DLD1 (cell line): ENCODE data around the gene SDHAF2.
"Not testable (repeated sequence)": the region's sequence is repeated elsewhere in the genome, so short reads cannot be mapped to it uniquely, and the experiment has no call there.

ENCODE experiments used
- in situ Hi-C: cut with HindIII; loops from 2 replicates; pipeline ENCODE4 v1.10.0; 2017; ENCODE audit warnings: low sequenced_read_pairs

SDHAF2 gene

DNA sequence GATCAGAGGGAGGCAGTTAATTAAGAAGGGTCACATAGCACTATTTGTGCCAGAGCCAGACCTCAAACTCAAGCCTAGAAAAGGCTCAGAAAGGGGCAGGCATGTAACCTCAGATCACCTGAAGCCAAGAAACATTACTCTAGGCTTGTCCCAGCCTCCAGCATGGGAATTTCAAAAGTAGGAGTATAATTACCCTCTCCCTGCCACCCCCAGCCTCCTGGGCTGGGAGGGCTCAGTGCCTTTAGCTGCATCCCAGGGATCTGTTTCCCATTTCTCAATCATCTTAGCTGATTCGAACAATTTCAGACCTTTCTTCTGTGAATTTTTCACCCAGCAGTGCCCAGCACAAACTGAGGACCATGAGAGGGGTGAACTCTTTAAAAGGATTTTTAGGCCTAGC lies 45.5 kb downstream of the SDHAF2 start:
- in situ Hi-C loops, result no loop called here

DNA sequence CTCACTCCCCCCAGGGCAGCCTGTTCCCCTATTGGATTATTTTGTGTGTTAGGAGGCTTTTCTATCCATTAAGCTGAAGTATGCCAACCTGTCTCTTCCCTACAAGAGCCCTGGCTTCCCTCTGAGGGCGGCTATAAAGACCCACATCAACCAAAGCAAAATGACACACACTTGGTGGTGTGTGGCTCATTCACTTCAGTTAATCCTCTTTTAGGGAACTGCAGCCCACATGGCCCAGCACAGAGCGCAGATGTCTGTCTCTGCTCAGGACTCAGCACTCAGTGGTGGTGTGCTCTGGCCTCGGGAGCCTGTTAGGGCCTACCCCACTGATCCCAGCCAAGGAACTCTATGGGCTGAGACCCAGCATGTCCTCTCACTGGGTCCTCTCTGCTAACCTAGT lies 46.4 kb downstream of the SDHAF2 start:
- in situ Hi-C loops, result no loop called here

DNA sequence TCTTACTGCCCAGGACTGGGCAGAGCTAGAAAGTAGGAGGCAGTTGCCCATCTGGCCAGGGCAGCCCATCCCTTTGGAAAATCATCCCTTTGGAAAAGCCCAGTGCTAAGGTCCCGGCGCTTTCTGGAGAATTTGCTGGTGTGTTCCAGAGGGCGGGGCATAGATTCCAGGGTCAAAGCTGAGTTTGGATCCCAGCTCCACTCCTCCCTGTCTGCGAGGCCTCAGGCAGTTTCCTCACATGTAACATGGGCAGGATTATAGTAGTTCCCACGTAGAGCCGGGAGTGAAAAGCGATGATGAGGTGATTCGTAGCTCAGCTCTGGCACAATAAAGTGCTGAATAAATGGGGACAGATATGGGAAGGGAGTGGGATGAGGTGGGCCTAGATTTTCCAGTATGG lies 47.2 kb downstream of the SDHAF2 start:
- in situ Hi-C loops, result no loop called here

DNA sequence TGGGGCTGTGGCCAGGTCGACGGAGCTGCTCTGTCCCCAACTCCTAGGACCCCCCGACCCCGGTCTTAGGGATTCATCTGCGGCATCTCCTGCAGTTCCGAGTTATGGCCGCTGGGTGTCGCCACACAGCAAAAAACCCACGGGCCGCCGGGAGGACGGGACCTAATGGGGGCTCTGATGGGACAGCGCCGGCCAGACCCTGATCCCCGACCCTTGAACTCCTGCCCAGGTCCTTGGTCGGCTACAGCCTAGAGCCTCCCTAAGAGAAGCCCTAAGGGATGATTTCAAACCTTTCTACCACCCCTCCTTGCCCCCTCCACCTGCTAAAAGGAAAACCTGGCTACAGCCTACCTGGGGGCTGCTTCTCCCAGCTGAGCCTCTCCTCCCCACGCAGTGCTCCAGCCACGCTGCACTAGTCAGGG lies 47.8 kb downstream of the SDHAF2 start:
- in situ Hi-C loops, result no loop called here

DNA sequence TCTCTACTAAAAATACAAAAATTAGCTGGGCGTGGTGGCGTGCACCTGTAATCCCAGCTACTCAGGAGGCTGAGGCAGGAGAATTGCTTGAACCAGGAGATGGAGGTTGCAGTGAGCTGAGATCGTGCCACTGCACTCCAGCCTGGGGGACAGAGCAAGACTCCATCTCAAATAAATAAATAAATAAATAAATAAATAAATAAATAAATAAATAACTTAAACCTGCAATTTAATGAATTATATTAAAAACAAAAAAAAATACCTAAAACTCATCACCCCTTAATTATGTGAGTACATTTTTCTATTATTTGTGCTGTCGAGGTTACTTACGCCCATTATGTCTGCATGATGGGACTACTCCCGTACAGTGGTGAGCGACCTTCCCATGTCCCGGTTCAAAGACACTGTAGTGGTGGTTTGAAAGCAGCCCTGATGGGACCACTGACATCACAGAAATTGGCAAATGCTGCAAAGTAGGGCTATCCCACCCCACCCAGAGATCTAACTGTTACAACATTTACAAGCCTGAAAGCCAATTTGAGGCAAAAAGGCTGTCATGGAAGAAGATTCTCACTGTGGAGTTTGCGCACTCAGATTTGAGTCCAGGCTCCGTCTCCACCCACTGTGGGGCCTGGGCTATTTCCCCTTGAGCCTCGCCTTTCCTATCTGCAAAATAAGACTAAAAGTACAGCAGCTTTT lies 49.6 kb downstream of the SDHAF2 start:
- in situ Hi-C loops, result not testable (repeated sequence)

DNA sequence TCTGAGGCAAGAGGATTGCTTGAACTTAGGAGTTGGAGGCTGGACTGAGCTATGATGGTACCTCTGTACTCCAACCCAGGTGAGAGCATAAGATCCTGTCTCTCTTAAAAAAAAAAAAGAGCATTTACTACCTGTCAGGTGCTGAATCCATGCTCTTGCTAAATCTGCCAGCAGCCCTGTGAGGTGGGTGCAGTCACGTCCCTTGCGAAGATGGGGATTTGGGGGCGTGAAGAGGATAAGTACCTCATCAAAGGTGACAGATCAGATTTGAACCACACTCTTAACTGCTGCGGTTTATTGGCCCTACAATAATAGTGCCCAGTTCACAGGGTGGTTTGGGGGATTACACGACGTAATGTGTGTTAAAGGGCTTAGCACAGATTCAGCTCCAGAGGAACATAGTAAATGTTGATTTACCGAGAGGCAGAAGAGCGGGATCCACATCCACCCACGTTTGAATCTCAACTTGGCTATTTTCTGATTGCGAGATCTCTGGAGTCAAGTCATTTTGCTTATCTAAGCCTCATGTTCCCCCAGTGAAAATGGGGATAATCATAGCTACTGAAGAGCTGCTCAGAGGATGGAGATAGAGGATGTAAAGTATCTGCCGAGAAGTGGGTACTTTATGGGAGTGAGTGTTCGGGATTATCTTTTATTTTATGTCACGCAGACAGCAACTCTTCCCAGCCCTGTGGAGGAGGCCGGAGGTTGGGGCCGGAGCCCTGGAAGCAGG lies 50.5 kb downstream of the SDHAF2 start:
- in situ Hi-C loops, result no loop called here

DNA sequence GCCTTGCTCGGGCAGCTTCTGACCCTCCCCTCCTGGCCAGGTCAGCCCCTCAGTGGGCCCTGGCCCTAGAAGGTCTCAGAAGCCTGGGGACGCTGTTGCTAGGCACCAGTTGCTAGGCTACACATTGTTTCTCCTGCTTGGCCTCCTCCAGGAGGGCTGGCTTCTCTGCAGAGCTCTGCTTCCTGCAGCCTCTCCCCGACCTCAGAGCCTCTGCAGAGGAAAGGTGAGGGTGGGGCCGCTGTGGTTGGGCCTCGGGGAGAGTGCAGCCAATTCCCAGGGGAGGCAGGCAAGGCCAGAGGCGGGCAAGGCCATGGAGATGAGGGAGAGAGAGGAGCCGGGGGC lies 51.0 kb downstream of the SDHAF2 start:
- in situ Hi-C loops, result no loop called here

DNA sequence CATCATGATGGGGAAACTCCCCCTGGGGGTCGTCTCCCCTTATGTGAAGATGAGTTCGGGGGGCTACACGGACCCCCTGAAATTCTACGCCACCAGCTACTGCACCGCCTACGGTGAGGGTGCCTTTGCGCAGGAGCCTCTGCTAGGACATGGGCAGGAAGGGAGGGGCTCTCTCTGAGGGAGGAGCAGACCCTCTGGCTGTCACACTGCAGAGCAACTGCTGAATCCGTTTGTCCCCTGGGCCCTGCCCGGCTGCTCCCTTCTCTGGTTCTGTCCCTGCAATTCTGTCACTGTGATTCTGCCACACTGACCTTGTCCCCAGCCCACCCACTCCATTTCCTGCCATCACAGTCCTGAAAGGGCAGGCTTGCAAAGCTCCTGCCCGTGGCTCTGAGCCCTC lies 51.9 kb downstream of the SDHAF2 start:
- in situ Hi-C loops, result no loop called here

DNA sequence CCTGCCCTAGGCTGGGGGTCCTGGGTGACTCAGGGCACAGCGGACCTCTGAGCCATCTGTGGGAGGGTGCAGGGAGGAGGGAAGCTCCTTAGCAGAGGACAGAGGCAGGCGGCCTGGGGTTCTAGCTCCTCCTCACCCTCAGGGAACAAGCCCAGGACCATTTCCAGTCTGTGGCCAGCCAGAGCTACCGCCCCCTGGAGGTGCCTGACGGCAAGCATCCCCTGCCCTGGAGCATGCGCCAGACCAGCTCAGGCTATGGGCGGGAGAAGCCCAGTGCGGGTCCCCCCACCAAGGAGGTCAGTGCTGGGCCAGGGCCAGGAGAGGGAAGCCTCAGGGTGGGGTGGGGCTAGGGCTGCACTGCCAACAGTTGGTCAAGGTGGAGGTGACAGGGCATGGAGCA lies 52.6 kb downstream of the SDHAF2 start:
- in situ Hi-C loops, result no loop called here

DNA sequence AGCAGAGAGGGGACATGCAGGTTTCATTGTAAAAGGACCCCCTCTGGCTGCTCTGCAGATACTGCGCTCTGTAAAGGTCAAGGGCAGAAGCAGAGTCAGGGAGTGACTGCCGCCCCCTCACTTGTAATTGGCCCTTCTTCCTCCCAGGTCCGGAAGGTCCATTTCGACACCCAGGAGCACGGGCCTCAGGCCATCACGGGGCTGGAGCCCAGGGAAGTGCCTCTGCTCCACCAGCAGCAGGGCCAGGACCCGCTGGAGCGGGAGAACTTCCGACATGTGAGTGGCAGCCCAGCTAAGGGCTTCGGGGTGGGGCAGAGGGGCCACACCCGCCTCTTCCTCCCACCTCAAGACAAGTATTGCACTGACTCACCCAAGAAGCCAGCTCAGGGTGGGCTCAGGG lies 54.6 kb downstream of the SDHAF2 start:
- in situ Hi-C loops, result no loop called here

DNA sequence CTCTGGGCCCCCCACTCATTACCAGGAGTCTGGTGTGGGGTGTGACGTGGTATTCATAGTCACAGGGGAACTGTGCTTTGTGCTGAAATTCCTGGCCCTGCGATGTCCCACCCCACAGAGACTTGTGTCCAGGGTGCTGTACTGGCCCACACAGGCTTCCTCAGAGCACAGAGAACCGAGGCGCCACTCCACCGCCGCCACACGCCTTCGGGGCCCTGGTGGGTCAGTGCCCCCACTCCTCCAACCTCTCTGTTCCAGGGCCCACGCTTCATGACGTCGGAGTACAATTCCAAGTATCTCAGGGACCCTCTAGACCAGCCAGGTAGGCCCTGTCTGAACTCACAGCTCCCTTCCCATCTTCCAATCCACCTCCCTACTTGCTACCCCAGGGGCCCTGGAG lies 55.2 kb downstream of the SDHAF2 start:
- in situ Hi-C loops, result no loop called here

DNA sequence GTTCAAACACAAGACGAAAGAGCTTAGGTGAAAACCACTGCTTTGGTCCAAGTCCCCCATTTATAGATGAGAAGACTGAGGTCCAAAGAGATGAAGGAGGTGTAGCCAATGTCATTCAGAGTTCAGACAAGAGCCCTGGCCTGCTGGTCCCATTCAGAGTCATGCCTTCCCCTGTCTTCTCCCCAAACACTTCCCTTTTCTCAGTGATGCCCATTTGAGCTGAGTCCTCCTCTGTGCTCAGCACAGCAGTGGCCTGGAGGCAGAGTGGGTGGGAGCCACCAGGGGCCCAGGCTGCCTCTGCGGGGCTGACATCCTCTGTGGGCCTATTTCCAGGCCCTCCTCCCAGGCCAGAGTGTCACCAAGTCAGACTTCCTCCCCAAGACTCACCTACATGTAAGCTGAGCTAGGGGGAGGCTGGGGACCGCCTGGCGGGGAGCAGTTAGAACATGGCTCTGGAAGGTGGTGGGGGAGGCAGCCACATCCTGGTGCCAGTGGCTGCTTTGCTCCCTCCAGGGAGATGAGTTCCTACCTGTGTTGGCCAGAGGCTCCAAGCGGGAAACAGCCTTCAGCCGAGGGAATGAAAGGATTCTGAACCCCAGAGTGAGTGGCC lies 56.2 kb downstream of the SDHAF2 start:
- in situ Hi-C loops, result no loop called here

DNA sequence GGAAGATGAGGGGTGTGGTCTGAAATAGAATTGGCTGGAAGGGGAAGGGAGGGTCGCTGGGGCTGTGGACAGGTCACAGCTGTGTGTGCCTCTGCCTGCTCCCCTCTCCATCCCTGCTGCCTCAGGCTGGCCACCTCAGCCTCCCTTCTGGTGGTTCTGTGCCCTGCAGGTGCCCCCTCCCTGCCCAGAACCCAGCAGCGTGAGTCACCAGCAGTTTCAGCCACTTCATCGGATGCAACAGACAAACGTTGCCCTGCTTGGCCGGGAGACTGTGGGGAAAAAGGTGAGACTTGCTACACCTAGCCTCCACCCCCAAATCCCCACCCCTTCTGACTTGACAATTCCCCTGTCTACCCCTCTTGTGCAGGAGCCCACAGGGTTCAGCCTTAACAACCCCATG lies 56.9 kb downstream of the SDHAF2 start:
- in situ Hi-C loops, result no loop called here

DNA sequence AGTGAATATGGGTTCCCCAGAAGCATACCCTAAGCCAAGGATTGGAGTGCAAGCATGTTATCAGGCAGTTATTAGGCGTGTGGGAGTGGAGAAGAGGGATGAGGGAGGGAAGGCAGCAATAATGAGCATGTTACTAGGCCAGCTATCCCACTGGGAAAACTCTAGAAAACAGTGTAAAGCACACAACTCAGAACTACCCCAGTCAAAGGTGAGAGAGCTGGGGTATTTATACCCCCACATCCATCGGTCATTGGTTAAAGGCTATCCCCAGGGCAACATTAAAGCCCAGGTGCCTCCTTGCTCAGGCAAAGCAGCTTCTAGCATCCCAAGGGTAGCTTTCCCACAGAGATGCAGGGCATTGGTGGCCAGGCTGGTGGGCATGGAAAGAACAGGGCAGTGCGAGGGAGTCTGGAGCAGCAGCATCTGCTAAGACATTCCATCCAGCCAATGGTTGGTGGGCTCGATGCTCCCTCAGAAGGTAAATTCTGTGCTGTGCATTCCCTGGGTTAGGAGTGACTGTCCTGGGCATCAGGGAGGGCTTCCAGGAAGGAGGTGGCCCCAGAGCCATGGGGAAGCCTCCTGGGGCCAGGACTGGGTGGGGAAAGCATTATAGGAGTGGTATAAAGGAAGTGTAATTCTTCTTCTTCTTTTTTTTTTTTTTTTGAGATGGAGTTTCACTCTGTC lies 57.6 kb downstream of the SDHAF2 start:
- in situ Hi-C loops, result no loop called here

DNA sequence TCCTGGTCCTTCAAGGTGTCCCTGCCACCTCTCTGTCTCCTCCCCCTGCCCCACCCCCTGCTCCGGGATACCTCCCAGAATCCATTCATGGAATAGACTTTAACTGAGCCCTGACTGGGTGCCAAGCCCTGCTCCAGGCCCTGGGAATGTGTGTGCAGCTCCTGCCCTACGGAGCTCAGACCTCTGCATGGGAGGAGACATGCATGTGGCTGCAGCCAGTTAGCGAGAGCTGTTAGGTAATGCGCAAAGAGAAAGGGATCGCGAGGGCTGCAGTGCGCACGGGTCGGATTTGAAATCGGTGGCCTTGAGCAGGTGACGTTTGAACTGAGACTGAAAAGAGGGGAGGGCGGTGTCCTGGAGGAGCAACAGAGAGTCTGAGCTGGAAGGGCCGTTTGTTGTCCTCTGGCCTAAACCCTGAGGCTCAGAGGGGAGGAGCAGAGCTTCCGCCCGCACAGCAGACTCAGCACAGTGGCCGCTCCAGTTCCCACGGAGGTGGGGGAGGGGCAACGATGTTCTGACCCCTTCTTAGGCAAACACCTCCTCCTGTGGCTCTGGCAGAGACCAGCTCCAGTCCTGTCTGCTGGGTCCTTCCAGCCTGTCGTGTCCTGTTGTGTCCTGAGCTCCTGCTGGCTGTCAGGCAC lies 58.8 kb downstream of the SDHAF2 start:
- in situ Hi-C loops, result no loop called here

DNA sequence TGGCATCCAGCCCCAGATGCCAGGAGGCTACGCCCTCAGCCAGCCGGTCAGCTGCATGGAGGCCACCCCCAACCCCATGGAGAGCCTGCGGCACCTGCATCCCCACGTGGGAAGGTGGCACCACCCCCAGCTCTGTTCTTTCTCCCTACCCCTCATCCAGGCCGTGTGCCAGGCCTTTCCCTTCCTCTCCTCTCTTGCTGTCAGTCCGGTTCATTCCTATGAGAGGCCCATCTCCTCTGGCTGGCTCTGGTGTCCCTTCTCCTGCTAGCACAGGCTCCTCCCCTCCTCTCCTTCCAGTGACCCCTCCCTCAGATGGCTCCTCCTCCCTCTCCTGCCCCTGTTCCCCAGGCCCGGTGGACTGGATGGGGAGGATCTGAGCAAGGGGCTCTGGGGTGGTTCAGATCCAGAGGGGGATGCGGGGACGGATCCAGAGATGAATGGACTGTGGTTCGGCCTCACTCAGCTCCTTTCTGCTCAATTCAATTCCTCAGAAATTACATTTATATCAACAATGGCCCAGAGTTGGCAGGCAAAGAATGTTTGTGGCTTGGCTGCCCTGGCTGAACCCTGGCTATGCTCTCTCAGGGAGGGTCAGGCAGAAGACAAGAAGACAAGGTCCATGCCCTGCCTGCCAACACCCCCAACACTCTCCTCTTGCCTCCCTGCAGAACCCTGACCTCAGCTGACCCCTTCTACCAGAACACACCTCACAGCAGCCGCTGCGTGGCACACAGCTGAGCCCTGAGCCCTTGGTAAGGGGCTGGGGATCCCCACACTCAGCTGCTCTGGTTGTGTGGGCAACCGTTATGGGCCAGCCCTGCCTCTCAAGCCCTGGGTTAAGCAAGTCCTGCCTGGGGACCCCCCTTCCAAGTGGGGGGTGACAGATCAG lies 60.2 kb downstream of the SDHAF2 start:
- in situ Hi-C loops, result loop anchor here (10.0 kb wide), 1 partner anchor 145 kb away; no protein-coding TSS in a partner anchor

DNA sequence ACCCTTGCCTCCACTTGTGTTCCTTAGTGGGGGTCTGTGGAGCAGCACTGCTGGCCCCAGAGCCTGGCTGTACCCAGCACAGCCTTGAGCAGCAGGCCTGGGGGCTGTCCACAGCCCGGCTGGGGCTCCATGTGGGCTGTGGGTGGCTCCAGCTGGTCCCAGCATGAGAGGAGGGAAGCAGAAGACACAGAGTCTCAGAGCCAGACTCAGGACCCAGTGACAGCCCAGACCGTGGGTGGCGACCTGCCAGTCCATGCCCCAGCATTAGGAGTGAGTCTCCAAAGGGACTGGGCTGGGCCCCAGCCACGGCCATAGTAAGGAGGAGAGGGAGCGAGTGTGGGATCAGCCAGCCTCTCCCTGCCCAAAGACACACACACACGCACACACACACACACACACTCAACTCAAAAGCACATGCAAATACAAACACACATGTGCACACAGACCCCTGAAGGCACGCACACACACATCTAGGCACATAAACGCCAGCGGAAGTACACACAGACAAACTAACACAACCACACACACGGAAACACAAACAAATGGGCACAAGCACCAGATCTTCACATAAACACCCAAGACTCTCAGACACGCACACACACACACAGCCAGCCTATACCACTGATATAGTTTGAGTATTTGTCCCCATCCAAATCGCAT lies 61.9 kb downstream of the SDHAF2 start:
- in situ Hi-C loops, result loop anchor here (10.0 kb wide), 1 partner anchor 143 kb away; no protein-coding TSS in a partner anchor

DNA sequence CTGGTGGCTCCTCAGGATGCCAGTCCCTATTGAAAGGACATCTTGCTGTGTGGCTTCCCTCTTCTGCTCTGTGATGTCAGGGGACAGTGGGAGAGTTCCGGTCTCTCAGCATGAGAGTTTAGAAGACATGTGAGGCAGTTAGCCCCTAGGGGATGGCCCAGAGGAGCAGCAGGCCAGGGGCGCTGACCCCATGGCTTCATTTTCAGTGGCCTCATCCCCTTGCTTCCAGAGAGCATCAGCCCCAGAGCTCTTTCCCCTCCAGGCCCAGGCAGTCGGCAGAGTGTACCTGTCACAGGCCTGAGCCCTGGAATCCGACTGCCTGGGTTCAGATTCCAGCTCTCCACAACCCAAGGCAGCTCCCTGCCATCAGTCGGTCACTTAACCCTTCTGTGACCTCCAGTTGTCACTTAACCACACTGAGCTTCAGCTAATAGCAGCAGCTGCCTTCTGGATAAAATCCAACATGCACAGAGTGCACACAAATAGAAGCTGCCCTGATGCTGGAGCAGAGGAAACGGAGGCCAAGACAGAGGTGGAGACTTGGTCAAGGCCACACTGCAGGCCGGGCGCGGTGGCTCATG lies 64.5 kb downstream of the SDHAF2 start:
- in situ Hi-C loops, result loop anchor here (10.0 kb wide), 1 partner anchor 140 kb away; no protein-coding TSS in a partner anchor
